ENCODE results near the gene NGDN. TPM values are rescaled to one million over a fixed set of nuclear protein-coding genes. Genes with fewer than 3 reads are reported as not detected.
A peak's percentile ranks its signal among the peaks of the same experiment; 100 is the strongest.

NGDN gene
- polyA plus RNA-seq, 6 donors from 2014 or later, result 54.2 to 105 (median 76.4) TPM

DNA sequence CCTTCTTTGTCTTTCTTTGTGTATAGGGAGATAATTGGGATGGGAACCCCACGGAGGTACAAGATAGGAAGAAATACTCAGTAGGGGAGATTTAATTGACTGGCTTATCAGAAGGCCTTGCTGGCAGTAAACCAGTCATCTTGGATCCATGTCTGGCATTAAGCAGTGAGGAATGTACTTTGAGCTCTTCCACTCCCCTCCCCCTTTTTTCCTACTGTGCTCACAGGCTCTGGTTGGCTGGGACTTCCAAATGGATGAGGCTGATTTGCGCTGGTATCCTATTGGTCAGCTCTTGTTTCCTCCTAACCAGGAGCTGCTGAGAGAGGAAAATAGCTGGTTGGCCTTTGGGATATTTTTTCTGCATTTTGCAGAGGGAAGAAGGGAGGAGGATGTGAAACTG is 24.7 kb downstream of the NGDN start:
- H3K4me3 Mint-ChIP-seq, result no peak overlapping the region
- H3K27ac Mint-ChIP-seq, result peak overlapping the region in 1 of 6 donors; percentile 27
- H3K9me3 Mint-ChIP-seq, result no peaks in the 10 kb centered on the region
- H3K27me3 Mint-ChIP-seq, result no peaks in the 10 kb centered on the region
- no peaks in the 10 kb centered on the region for H3K4me1 Mint-ChIP-seq
- H3K36me3 Mint-ChIP-seq, result peaks cover 0 to under 1% of the 10 kb centered on the region in 2 donors
- no peak for DNase-seq
- no peak for ATAC-seq (ENCODE audit: low read depth in 2 of 2)

DNA sequence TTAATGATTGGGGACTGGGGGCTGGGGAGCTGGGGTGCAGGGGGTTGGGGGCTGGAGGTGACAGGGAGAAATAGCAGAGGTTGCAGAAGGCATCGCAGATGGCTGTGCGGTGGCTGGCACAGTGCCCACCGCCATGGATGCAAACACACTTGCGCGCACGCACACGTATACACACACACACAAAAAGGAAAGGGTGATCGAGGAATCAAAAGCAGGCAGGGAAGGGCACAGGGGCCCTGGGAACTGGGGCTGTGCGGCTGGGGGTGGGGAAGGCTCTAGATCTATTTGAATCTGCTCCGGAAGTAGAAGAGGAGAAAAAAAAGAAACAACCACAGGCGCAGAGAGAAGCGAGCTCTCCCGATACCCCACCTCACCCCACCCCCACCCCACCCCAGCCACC is 42.7 kb downstream of the NGDN start:
- H3K36me3 Mint-ChIP-seq, result peaks cover 0 to 11% of the 10 kb centered on the region in 2 donors
- peaks cover 4 to 10% (median 4%) of the 10 kb centered on the region in 3 donors for H3K4me1 Mint-ChIP-seq
- no peaks in the 10 kb centered on the region for H3K27me3 Mint-ChIP-seq
- DNase-seq, result no peak
- H3K4me3 Mint-ChIP-seq, result peak overlapping the region in 6 of 8 donors; percentile 12 to 81 (median 66)
- no peak overlapping the region for H3K27ac Mint-ChIP-seq
- no peak for ATAC-seq (ENCODE audit: low read depth in 2 of 2)
- H3K9me3 Mint-ChIP-seq, result peaks cover 0 to 3% (median 0%) of the 10 kb centered on the region in 7 donors

DNA sequence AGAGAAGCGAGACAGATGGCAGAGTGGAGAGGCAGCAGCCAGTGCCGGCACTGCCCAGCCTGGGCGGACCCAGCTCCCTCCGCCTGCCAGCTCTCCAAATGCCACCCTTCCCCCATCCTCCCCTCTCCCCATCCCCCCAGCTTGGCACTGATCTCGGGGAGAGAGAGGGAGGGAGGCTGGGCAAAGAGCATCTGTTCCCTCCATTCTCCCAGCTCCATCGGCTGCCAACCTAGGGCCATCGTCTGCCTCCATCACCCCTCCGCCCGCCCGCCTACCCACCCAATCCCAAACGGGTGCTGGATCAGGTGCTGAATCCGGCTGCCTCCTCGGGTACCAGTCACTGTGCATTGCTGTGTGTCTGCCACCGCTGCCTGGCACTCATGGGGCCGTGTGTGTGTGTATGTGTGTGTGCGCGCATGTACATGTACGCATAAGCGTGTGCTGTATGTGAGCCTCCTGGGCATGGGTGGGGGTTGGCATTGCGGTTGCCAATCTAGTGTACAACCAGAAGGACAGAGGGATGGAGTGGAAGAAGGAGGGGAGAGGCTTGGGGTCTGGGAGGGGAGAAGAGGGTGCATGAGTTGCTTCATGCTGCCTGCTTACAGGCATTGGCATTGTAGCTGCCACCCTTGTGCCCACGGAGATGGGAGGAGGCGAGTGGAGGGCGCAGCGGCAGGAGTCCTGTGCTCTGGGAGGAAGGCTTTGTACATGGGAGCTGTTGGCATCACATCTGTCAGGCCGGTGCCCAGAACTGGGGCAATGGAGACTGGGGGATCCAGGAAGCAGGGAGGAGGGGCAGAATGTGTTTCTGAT is 43.7 kb downstream of the NGDN start:
- no peak for ATAC-seq (ENCODE audit: low read depth in 2 of 2)
- no peak overlapping the region for H3K27ac Mint-ChIP-seq
- H3K27me3 Mint-ChIP-seq, result no peaks in the 10 kb centered on the region
- peaks cover 0 to 3% (median 0%) of the 10 kb centered on the region in 7 donors for H3K9me3 Mint-ChIP-seq
- peaks cover 0 to 11% of the 10 kb centered on the region in 2 donors for H3K36me3 Mint-ChIP-seq
- peaks cover 4 to 10% (median 4%) of the 10 kb centered on the region in 3 donors for H3K4me1 Mint-ChIP-seq
- DNase-seq, result no peak
- H3K4me3 Mint-ChIP-seq, result no peak overlapping the region

DNA sequence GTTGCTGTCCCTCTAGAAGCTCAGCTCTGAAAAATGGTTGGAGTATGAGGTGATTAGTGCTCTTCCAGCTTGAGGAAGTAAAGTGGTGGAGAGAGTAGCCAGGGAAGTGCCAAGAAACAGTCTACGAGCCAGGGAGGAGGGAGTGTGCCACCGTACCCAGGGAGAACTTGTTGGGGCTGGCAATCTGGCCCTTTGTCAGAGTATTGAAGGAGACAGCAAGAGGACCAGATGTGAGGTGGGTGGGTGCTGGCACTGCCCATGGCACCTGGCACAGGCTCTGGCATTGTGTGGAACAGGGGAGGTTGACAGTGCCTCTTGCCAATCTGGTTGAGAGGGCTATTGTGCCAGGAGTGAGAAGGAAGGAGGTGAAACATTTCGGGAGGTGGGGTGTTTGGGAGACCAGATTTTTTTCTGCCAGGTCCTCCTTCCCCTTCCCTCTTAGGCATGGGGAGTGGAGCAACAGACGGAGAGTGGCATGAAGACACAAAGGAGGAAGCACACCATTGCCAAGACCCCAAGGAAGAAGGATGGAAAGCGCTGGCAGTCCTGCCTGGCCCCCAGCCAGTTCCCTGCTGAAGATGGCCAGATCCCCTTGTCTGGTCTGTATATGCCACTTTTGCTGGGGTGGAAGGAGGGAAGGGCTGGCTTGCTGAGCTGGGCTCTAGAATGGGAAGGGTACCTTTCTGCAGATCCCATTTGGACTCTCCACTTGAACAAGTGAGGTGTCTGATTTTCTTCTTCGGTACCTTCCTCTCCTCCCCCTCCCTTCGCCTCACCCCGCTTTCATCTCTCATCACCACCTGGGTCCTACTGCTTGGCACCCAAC is 44.5 kb downstream of the NGDN start:
- ATAC-seq (ENCODE audit: low read depth in 2 of 2) (no peak), DNase-seq (no peak)
- Mint-ChIP-seq H3K4me3 (peak overlapping the region in 2 of 8 donors; percentile 13 to 45), H3K27ac (peak overlapping the region in 1 of 6 donors; percentile 58), H3K9me3 (peaks cover 0 to 3% (median 0%) of the 10 kb centered on the region in 7 donors), H3K27me3 (no peaks in the 10 kb centered on the region), H3K36me3 (peaks cover 0 to 11% of the 10 kb centered on the region in 2 donors), H3K4me1 (peaks cover 4 to 10% (median 4%) of the 10 kb centered on the region in 3 donors)

DNA sequence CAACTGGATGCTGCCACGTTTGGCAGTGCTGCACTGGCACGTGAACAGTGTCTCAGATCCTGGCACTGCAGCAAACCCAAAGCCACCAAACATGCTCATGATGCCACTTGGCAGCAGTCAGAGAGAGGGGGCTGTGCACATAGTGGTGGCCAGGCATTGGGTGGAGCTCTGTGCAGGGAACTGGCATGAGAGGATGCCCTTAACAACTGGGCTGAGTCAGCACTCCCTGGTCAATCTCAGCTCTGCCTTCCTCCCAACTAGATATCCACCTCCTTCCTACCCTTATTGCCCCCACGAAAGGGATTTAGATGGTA is 45.1 kb downstream of the NGDN start:
- no peak for ATAC-seq (ENCODE audit: low read depth in 2 of 2)
- no peak overlapping the region for H3K4me3 Mint-ChIP-seq
- peaks cover 4 to 10% (median 4%) of the 10 kb centered on the region in 3 donors for H3K4me1 Mint-ChIP-seq
- no peak for DNase-seq
- no peaks in the 10 kb centered on the region for H3K27me3 Mint-ChIP-seq
- no peak overlapping the region for H3K27ac Mint-ChIP-seq
- H3K9me3 Mint-ChIP-seq, result peaks cover 0 to 3% (median 0%) of the 10 kb centered on the region in 7 donors
- peaks cover 0 to 11% of the 10 kb centered on the region in 2 donors for H3K36me3 Mint-ChIP-seq

DNA sequence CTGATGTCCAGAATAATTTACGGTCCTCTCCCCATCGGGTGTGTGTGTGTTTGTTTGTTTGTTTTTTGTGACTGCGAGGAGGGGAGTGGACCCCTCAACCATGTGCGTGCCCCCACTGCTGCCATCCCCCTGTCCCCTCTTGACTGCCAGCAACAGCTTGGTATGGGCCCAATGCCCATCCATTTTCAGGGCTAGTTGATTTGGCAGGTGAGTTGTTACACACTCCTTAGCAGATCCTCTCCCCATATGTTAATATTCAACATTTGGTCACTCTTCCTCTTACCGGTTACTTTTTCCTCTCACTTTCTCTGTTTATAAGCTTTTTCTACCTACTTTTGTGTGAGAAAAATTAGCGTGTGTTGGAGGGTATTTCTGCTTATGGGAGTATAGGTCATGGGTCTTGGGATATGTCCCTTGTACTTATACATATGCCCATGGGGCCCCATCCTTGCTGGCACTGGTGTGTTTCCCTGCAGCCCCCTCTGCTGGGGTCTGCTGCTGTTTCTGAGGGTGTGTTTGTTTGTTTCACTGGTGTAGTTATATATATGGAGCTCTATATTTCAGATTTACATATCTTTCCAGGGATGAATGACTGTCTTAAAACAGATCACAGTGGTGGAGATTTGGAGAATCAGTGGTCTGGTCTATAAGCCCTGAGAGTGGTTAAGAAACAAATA is 48.3 kb downstream of the NGDN start:
- no peak for ATAC-seq (ENCODE audit: low read depth in 2 of 2)

DNA sequence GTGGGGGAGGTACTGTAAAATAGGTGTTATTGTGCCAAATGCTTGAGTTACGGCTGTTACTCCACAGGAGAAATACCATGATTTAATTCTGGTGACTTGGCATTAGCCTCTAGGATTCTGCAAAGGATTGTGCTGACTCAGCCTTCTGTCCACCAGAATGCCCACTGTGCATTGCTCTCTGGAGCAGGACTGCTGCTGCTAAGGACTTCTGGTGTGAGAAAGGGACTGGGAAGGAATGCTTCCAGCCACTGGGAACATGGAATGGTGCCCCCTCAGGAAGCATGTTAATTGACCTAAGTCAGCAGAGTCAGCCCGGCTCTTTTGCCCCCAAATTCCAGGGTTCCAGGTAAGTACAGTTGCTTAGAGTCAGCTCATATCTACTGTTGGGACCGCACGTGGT is 49.2 kb downstream of the NGDN start:
- no peaks in the 10 kb centered on the region for H3K4me1 Mint-ChIP-seq
- peak overlapping the region in 1 of 6 donors; percentile 28 for H3K27ac Mint-ChIP-seq
- peaks cover 0 to 6% of the 10 kb centered on the region in 2 donors for H3K36me3 Mint-ChIP-seq
- H3K27me3 Mint-ChIP-seq, result no peaks in the 10 kb centered on the region
- peaks cover 0 to 3% (median 0%) of the 10 kb centered on the region in 7 donors for H3K9me3 Mint-ChIP-seq
- no peak for ATAC-seq (ENCODE audit: low read depth in 2 of 2)
- no peak for DNase-seq
- H3K4me3 Mint-ChIP-seq, result no peak overlapping the region

More for the DNA sequence above, 48.3 kb downstream of the NGDN start:
- H3K36me3 Mint-ChIP-seq, result peaks cover 0 to 11% of the 10 kb centered on the region in 2 donors
- no peaks in the 10 kb centered on the region for H3K4me1 Mint-ChIP-seq
- H3K4me3 Mint-ChIP-seq, result no peak overlapping the region
- peak overlapping the region in 1 of 6 donors; percentile 35 for H3K27ac Mint-ChIP-seq
- H3K27me3 Mint-ChIP-seq, result no peaks in the 10 kb centered on the region
- no peak for DNase-seq
- peaks cover 0 to 3% (median 0%) of the 10 kb centered on the region in 7 donors for H3K9me3 Mint-ChIP-seq

DNA sequence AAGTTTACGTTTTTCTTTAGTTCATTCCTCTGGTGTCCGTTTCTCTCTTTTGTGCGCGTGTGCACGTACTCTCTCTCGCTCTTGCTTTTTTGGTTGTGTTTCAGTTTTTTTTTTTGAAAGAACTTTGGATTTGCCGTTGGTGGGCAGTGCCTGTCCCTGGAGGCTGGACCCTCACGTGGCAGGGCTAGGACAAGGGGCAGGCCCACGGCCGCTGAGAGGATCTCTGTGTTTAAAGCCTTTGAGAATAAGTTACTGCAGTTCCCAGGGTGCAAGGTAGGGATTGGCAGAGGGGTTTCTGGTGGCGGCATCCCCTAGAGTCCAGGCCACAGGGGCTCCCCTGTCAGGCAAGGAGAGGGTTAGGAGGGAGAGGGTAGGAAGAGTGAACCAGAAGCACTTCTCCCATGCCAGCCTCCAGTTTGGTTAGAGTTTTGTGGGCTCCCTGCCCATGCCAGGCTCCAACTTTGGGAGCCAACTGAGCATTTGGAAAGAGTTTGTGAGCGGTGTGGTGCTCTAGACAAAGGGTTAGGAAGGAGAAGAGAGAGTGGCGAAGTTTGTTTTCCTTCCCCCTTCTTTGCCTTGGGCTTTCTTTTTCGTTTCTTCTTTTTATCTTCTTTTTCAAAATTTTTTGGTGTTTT is 51.5 kb downstream of the NGDN start:
- Mint-ChIP-seq H3K4me1 (no peaks in the 10 kb centered on the region), H3K27ac (peak overlapping the region in 1 of 6 donors; percentile 78)
- DNase-seq, result no peak

DNA sequence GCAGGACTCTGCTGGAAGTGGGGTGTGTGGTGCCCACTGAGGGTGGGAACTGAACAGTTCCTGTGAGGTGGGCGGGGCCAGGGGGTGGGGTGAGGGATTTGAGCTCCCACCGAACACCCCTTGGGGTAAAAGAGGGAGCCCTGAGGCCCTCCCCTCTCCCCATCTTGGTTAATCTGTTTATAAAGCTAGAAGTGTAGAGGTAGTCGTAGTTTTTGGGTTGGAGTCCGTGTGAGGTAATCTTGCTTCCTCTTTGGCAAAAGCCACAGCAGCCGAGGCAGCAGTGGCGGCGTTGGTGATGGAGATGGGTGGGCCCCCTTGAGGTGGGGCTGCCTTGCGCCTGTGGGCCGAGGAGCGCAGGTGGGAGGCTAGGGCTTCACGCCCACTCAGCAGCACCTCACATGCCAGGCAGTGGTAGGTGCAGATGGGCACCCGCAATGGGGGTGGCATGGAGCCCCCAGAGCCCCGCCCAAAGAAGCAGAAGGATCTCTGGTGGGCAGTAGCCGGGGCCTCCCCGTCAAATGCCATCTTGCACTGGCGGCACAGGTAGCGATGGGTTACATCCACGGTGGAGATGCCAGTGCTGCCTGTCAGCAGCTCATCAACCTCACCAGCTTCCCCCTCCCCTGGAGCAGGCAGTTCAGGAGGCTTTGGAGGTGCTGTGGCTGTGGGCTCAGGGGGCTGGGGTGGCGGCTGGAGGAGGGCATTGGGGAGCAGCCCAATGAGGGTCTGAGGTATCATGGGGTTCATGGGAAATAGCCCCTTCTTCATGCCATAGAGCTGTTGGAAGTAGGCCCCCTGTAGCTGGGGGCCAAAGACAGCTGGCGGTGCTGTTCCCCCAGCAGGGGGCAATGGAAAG is 52.5 kb downstream of the NGDN start:
- H3K27ac Mint-ChIP-seq, result peak overlapping the region in 2 of 6 donors; percentile 36 to 44

More for the DNA sequence above, 51.5 kb downstream of the NGDN start:
- Mint-ChIP-seq H3K36me3 (no peaks in the 10 kb centered on the region), H3K4me3 (no peak overlapping the region), H3K27me3 (no peaks in the 10 kb centered on the region), H3K9me3 (peaks cover 0 to 3% (median 0%) of the 10 kb centered on the region in 7 donors)
- no peak for ATAC-seq (ENCODE audit: low read depth in 2 of 2)

DNA sequence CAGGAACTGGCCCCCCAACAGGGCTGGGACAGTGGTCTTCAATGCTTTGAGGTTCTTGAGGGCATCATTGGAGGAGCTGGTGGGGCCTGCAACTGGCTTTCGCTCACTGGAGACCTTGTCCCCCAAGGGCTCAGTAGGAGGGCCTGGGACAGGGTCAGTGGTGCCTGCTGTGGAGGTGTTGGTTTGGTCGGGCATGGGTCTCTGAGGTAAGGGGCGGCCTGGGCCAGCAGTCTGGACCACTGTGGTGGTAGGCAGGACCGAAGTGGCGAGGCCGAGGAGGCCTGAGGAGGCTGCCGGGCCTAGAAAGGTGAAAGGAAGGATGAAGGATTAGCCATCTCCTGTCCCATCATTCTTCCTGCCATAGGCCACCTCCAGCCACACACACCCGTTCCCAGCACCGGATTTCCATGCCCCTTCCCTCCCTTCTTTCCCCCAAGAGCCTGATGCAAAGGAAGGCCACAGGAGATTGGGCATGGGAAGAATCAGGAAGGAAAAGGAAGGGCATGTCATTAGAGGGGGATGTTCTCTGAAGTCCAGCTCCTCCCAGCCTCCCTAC is 53.2 kb downstream of the NGDN start:
- Mint-ChIP-seq H3K36me3 (no peaks in the 10 kb centered on the region), H3K4me1 (no peaks in the 10 kb centered on the region), H3K4me3 (no peak overlapping the region), H3K27ac (no peak overlapping the region), H3K27me3 (no peaks in the 10 kb centered on the region), H3K9me3 (no peaks in the 10 kb centered on the region)
- no peak for DNase-seq
- no peak for ATAC-seq (ENCODE audit: low read depth in 2 of 2)

More for the DNA sequence above, 52.5 kb downstream of the NGDN start:
- H3K4me3 Mint-ChIP-seq, result no peak overlapping the region
- DNase-seq (no peak), ATAC-seq (ENCODE audit: low read depth in 2 of 2) (no peak)
- no peaks in the 10 kb centered on the region for H3K27me3 Mint-ChIP-seq
- H3K36me3 Mint-ChIP-seq, result no peaks in the 10 kb centered on the region
- H3K9me3 Mint-ChIP-seq, result no peaks in the 10 kb centered on the region
- H3K4me1 Mint-ChIP-seq, result no peaks in the 10 kb centered on the region

DNA sequence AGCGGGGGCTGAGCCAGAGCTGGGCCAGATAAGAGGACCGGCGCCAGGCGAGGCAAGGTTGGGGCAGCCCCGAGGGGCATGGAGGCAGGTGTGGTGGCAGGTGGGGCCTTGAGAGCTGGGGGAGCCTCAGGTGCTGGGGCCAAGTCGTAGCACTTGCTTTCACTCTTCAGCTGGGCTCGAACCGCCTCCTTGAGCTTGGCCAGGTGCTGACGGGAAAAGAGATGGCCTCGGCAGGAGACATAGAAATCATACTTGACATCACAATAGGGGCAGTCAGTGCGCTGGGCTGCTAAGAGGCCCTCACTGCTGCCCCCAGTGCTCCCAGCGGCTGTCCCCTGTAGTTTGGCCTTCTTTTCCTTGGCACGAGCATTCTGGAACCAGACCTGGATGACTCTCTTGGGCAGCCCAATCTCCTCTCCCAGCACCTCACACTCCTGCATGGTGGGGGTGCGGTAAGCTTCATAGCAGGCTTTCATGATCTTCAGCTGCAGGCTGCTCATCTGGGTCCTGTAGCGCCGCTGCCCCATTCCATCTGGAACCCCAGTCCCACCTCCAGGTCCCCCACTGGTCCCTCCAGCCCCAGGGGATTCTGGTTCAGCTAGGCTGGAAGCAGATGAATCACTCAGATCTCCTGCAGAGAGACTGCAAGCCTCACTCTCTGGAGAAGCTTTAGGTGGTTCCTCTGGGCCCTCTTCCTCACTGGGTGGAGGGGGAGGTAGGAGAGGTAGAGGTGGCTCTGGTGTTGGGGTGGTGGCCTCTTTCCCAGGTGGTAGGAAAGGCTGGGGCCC is 53.9 kb downstream of the NGDN start:
- no peak overlapping the region for H3K27ac Mint-ChIP-seq
- DNase-seq (no peak), ATAC-seq (ENCODE audit: low read depth in 2 of 2) (no peak)
- H3K4me1 Mint-ChIP-seq, result no peaks in the 10 kb centered on the region
- no peaks in the 10 kb centered on the region for H3K9me3 Mint-ChIP-seq
- H3K36me3 Mint-ChIP-seq, result no peaks in the 10 kb centered on the region
- H3K27me3 Mint-ChIP-seq, result no peaks in the 10 kb centered on the region
- H3K4me3 Mint-ChIP-seq, result no peak overlapping the region
